ENCODE data around the gene SGK1.

DNA sequence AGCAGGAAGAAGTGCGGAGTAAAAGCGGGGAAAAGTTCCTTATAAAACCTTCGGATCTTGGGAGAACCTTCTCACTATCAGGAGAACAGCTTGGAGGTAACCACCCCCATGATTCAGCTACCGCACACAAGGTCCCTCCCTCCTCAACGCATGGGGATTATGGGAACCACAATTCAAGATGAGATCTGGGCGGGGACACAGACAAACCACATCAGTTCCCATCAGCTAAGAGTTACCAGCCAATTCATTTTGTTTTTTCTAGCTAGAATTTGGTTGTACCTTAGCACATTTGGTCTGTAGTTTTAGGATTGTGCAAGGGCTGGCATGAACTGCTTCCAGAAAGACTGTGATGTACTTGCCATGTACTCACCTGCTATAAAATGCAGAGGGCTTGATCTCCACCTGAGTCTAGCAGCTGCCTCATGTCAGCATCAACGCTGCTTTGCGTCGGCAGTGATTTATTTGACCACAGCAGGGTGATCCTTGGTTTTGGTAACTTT, 170.8 kb downstream of the SGK1 start:
- TF ChIP-seq, protein P1, sequence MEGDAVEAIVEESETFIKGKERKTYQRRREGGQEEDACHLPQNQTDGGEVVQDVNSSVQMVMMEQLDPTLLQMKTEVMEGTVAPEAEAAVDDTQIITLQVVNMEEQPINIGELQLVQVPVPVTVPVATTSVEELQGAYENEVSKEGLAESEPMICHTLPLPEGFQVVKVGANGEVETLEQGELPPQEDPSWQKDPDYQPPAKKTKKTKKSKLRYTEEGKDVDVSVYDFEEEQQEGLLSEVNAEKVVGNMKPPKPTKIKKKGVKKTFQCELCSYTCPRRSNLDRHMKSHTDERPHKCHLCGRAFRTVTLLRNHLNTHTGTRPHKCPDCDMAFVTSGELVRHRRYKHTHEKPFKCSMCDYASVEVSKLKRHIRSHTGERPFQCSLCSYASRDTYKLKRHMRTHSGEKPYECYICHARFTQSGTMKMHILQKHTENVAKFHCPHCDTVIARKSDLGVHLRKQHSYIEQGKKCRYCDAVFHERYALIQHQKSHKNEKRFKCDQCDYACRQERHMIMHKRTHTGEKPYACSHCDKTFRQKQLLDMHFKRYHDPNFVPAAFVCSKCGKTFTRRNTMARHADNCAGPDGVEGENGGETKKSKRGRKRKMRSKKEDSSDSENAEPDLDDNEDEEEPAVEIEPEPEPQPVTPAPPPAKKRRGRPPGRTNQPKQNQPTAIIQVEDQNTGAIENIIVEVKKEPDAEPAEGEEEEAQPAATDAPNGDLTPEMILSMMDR (IDR thresholded peaks at IDR 0.05), result no peak
- no peak for TF ChIP-seq POLR2AphosphoS5 (IDR thresholded peaks at IDR 0.05)

Data from sigmoid colon (tissue), 4 donors.